ENCODE data around the gene BRD7. TPM values are rescaled to one million over a fixed set of nuclear protein-coding genes. Genes with fewer than 3 reads are reported as not detected.

Gene BRD7
- total RNA-seq, 1 experiment from 2014 or later: 49.1 TPM

DNA sequence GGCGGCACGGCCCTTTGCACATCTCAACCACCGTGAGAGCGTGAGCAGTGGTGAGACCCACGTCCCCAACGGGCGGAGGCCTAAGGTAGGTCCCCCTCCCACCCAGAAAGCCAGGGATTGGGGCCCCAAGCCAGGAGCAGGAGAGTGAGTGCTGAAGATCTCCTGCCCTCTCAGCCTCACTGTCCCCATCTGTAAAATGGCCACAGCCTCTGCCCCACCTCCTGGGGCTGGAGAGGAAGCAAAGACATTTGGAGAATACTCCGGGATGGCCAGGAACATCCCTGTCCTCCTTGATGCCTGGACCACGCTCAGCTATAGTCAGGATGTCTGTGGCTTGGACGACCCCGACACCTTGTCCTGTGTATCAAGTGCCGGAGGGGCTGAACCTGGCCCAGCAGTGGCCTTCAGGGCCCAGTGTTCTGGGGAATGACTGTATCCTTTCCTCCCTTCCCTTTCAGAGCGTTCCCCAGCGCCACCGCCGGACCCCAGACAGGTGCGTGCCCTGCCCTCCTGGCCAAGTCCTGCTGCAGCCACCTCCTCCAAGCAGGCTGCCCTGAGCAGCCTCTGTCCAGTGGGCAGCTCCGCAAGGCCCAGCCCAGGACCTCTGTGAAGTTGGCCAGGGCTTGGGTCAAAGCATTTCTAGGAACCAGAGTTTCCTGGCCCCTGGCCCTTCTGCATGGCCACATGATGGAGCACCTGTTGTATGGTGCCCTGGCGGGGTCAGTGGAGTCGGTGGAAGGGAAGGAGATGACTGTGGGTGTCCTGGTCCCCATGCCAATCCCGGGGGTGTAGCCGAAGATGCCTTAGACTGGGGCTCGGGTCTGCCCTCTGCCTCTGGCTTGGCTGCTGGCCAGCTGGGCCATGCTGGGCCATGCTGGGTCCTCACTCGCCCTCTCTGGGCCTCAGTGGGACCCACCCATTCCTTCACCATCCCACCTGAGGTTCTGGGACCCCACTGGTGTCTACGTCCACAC, 64.0 kb downstream of the BRD7 start:
- DNase-seq (ENCODE audit: low read depth): no peak

DNA sequence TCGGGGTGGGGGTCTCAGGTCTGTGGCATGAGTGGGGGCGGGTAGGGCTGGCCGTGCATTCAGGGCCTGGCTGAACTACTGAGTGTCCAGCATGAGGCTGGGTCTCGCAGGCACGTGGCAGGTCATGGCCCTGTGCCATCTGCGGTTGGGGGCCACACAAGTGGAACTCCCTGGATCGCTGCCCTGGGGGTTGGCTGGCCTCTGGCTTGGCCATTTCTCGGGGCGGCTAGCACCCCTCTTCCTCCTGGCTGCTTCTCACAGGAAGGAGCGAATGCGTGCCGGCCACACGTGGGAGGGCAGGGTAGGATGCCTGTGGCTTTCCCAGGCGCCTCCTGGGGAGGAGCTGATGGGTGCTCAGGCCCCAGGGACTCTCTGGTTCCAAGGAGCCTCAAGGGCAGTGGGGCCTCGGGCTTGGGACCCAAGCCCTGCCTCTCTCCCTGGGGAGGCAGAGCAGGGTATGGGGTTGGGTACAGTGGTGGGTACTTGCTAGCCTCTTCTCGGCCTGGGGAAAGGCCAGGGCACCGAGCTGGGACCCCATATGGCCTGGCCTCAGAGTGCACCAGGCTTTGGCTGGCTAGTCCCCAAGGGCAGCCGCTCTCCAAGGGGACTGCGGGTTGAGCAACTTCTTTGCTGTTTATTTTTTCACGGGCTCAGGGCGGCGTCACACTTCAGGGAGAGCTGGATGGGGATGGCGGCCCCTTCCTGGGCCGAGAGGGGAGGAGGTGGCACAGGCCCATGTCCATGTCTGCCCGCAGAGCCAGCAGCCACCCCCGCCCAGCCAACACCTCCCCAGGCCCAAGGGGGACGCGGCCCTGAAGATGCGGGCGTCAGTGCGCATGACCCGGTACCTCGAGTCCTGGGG, 65.0 kb downstream of the BRD7 start:
- DNase-seq (ENCODE audit: low read depth): no peak

DNA sequence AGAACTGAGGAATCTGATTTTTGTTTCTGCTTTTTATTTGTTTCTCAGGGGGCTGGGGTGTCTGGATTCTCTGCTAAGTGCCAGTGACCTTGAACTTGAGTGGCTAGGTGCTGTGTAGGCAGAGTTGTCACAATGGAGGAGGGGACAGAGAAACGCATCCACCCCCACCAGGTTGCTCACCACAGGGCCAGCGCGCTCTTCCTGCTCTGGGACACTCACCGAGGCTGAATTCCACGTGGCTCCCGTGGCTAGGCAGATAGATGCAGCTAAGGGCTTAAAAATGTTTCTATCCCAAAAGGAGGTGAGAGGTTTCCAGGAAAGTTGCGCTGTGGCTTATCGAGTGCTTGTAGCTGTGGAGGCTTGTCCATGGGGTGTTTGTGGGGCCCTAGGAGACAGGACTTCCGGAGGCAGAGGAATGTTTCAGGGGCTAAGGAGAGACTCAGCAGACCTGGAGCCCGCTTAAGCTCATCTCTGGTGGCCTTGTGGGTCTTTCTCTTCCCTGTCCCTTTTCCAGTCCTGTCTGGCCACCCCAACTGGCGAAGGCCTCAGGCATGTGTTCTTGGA, 65.7 kb downstream of the BRD7 start:
- no peak for DNase-seq (ENCODE audit: low read depth)

DNA sequence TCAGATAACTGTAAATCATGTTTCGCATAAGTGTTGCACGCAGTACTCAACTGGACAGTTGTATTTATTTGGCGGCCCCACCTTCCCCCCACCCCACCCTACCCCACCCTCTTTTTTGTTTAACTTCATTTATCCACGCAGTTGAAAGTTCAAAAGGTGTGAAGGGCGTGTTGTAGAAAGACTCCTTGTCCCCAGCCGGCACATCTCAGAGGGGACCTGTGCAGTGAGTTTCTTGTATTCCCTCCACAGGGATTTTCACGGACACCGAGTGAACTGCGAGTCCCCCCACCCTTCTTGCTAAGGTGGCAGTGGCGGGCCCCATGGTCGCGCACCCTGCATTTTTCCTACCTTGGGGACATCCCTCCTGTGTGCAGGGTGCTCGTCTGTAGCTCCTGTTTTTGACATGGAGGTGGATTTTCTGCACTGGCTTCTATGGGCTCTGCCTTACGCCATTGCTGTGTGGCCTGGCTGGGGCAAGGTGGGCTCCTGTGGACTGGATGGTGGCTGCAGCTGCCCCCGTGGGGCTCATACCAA, 66.2 kb downstream of the BRD7 start:
- DNase-seq (ENCODE audit: low read depth): no peak

DNA sequence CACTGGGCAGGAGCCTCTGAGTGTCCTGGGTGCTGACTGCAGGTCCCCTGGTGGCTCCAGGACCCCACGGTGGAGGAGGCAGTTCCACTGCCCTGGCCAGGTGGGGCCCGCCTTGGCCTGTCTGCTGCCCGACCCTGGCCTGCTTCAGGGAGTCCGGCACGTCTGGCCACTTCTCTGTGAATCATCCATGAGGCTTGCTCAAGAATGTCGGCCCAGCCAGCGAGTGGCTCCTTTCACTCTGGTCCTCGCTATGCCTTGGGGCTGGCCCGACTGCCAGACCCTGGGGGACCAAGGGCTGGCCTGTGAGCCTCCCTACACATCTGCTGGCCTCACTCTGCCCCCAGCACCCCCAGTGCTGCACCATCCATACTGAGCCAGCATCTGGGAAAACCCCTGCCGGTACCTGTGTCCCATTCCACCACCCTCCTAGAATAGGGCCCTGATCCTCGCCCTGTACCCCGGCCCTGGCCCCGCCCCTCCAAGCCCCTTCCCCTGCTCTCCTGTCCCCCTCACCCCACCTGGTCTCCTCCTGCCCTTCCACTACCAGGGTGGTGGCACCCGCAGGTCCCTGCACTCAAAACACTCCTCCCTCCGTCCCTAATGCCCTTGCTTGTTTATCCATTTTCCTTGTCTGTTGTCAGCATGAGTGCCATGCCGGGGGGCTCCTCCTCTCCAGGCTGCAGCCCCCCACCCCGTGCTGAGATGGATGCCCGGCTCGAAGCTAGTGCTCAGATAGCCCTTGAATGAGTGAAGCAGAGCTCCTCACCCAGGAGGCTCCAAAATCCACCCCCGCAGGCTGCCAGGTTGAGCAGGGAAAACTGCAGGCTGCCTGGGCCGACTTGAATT, 66.9 kb downstream of the BRD7 start:
- peak; percentile 57 for DNase-seq (ENCODE audit: low read depth)

GRCh38 chr16:50300942-50301625, 67.7 kb downstream of the BRD7 start:
- no peak for DNase-seq (ENCODE audit: low read depth)

DNA sequence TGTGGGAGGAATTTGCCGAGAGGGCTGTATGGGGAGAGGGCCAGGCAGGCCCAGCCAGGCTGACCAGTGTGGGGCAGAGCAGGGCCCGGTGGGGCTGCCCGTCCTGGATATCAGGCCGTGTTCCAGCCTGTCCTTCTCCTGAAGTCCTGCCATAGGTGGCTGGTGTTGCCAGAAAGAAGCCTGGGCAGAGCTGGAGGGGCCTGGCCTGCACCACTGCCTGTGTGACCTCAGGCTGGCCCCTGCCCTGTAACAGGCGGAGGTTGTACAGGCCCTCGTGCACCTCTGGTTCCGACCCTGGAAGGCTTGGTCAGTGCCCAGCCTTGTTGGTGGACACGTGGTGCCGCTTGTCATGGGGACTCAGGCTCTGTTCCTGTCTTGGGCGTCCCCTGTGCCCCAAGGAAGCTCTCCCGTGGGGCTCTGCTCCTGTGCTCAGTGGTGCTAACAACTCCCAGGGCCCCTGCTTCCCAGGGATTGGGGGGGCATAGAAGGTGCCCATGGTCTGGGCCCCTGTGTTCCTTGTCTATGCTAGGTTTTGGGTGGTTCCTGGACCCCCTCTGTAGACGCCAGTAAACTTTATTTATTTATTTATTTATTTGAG, 69.2 kb downstream of the BRD7 start:
- DNase-seq (ENCODE audit: low read depth): no peak

DNA sequence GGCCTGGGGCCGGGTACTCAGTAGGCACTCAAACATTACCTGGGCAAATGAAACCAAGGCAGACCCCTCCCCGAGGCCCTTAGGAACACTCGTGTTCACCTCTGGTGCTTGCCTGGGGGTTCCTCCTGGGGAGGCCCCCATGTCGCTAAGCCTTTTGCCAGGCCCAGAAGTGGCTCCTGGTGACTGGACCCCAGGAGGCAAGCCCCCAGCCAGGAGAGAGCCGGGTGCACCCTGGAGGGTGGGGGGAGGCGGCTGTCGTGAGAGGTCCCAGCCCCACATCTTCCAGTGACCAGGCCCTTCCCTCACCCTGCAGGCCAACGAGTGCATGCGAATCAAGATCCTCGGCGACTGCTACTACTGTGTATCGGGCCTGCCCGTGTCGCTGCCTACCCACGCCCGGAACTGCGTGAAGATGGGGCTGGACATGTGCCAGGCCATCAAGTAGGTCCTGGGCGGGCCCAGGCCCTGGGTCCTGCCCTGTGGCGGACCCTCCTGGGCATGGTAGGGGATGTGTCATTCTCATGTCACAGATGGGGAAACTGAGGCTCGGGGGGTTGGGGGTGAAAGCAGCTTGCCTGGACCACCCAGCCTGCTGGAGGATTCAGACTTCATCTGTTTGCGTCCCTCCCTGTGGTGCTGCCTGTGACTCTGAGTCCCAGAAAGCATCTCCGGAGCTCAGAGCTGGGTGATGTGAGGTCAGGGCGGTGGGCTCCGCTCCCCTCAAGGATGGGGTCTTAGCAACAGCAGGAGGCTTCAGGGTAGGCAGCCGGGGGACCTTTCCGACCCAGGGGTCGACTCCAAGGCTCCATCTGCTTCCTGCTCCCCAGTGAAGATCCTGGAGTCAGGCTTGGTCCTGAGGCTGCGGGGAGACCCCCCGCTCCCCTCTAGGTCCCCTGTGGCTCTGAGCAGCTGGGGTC, 69.9 kb downstream of the BRD7 start:
- no peak for DNase-seq (ENCODE audit: low read depth)

DNA sequence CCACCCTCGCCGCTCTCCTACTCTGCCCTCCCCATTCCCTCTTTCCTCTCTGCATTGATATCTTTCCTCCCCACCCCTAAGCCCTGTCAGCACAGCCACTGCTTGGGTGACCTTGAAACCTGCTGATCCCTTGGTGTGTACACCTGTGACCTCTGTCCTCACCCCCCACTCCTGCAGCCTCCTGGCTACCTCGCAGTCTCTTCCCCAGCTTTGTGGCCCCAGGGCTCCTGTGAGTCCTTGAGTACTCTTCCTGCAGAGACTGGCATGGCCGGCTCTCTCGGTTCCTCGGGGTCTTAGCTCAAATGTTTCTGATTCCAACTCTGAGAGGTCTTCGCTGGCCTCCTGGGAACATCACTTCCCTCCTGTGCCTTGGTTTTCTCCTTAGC, 70.7 kb downstream of the BRD7 start:
- no peak for DNase-seq (ENCODE audit: low read depth)

GRCh38 chr16:50297301-50298074, 71.3 kb downstream of the BRD7 start:
- DNase-seq (ENCODE audit: low read depth): no peak

- DNase-seq (ENCODE audit: low read depth): no peak
Observed at GRCh38 chr16:50296807-50297206, 72.0 kb downstream of the BRD7 start.

DNA sequence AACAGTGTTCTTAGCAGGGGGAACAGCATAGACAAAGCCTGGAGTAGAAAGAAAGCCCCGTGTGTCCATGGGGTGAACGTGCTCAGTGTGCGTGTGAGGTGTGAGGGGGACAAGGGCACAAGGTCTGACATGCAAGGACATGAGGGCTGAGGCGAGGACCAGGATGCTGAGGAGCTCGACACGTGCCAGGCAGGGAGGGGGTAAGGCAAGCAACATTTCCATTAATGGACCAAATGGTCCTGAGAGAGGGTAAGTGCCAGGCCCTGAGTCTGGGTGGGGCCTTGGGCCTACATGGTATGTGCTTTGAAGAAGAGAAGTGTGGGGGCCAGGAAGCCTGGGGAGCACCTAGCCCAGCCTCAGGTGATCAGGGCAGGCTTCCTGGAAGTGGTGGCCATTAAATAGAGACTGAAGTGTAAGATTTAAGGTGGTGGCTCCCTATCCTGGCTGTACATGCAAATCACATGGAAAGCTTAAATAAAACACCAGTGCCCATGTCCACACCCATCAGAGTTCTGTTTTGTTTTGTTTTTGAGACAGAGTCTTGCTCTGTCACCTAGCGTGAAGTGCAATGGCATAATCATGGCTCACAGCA, 73.2 kb downstream of the BRD7 start:
- no peak for DNase-seq (ENCODE audit: low read depth)

DNA sequence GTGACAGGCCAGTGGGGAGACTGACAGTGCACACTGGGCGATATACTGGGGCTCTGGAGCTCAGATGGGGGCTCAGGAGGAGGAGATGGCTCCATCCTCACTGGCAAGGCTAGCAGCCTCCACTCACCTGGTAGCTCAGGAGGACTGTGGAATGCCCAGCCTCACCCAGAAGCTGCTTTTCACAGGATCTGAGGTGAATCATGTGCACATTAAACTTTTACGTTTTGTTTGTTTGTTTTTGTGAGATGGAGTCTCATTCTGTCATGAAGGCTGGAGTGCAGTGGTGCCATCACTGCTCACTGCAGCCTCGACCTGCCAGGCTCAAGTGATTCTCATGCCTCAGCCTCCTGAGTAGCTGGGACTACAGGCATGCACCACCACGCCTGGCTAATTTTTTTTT, 73.8 kb downstream of the BRD7 start:
- no peak for DNase-seq (ENCODE audit: low read depth)

DNA sequence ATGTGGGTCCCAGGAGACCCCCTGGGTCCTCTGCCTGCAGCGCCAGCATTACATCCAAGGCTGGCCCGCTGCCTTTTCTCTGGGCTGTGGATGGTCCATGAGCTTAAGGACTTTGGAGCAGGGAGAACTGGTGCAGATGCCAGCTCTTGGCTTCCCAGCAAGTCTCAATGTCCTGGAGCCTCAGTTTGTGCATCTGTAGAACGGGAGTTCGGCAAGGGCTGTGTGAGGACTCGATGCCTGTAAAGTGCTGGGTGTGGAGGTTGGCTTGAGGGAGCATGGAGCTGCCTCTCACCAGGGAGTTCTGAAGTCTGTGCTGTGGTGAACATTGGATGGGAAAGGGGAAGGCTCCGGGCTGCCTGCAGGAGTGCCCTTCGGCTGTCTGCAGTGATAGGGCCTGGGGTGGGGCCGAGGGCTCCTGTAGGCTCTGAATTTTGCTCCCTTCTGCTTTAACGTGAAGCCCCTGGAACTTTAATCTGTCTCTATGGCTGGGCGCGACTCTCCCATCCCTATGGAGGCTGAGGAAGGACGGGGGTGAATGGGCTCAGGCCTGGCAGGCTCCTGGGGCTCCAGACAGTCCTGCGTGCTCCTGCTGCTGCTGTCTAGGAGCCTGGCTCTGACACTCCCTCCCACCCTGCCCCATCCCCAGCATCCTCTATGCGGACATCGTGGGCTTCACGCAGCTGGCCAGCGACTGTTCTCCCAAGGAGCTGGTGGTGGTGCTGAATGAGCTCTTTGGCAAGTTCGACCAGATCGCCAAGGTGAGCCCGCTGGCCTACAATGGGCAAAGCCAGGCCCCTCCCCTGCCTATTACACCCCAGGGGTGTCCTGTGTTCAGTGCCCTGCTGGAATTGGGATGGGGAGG, 74.6 kb downstream of the BRD7 start:
- DNase-seq (ENCODE audit: low read depth): no peak

DNA sequence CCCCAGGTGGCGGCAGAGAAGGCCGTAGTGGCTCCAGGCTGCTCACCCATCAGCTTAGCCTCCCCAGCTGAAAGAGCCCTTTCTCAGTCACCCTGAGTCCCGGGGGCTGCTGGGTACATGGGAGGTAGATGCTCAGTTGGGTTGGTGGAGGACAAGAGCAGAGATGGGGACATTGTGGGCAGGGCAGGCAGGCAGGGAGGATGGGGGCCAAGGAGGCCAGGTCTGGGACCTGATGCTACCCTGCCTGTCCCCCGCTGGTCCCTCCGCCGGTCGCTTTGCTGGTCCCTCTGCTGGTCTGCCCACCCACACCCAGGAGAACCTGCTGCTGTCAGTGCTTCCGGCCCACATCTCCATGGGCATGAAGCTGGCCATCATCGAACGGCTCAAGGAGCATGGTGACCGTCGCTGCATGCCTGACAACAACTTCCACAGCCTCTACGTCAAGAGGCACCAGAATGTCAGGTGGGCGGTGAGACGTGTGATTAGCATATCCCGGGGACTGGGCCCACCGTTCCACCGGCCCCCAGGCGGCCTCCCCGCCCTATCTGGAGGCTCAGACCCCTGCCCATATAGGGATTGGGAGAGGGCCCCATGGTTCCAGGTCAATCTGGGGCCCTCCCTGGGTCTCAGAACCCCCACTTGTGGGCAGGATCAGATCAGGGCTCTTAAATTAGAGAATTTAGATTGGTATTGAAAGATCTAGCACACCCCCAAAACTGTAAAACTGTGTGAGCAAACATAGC, 75.6 kb downstream of the BRD7 start:
- no peak for DNase-seq (ENCODE audit: low read depth)

DNA sequence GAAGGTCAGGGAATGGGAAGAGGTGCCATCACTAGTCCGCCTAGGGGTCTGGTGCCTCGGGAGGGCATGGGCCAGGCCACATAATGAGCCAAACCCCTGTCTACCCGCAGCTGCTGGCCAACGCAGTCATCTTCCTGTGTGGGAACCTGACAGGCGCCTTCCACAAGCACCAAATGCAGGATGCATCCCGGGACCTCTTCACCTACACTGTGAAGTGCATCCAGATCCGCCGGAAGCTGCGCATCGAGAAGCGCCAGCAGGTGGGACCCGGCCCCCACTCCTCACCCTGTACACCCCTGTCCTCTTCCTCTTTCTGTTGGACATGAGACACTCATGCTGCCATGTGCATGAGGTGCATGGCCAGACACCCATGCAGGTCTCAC, 76.2 kb downstream of the BRD7 start:
- no peak for DNase-seq (ENCODE audit: low read depth)

Data from LHCN-M2 (cell line).